ENCODE data around the gene INTS11. TPM values are rescaled to one million over a fixed set of nuclear protein-coding genes. Genes with fewer than 3 reads are reported as not detected.

The INTS11 gene
- total and polyA plus RNA-seq, 2 of the 13 experiments (the other 11 are each of a cell fraction or from before 2014, with no cell fraction given) = 52.8 to 94.8 TPM

DNA sequence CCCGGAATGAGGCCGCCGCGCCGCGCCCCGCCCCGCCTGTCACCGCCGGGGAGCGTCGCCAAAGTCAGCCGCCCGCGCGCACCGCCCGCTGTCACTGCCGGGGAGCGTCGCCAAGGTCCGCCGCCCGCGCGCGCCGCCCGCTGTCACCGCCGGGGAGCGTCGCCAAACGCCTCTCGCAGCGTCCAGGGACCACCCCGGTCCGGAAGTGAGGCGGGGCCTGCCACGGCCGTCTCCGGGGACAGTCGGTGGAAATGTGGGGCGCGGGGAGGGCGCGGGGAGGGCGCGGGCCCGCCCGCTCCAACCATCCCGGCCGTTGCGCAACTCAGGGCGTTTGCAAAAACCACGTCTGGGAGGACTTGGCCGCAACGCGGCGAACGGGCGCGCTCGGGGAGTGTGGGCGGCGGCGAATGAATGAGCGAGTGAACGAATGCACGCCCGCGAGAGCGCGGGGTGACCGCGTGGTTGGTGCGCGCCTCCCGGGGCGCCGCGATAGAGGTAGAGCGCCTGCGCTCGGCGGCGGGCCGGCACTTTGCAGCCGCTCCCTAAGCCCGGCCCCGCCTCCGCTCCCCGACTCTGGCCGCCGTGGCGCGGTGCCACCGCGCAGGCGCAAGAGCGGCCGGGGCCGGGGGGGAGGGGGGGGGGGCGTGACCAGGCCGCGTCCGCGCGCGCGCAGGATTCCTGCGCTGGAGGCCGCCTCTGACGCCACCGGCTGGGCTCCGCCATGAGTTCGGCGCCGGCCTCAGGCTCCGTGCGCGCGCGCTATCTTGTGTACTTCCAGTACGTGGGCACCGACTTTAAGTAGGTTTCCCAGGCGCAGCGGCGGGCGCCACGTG is 16.3 kb downstream of the INTS11 start, which contains the start of the genes ACAP3 and PUSL1 (continued):
- TF ChIP-seq, protein P1, sequence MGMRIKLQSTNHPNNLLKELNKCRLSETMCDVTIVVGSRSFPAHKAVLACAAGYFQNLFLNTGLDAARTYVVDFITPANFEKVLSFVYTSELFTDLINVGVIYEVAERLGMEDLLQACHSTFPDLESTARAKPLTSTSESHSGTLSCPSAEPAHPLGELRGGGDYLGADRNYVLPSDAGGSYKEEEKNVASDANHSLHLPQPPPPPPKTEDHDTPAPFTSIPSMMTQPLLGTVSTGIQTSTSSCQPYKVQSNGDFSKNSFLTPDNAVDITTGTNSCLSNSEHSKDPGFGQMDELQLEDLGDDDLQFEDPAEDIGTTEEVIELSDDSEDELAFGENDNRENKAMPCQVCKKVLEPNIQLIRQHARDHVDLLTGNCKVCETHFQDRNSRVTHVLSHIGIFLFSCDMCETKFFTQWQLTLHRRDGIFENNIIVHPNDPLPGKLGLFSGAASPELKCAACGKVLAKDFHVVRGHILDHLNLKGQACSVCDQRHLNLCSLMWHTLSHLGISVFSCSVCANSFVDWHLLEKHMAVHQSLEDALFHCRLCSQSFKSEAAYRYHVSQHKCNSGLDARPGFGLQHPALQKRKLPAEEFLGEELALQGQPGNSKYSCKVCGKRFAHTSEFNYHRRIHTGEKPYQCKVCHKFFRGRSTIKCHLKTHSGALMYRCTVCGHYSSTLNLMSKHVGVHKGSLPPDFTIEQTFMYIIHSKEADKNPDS (CRISPR knock-in tag; IDR thresholded peaks at IDR 0.05) = no peak
- TF ChIP-seq, protein P2, sequence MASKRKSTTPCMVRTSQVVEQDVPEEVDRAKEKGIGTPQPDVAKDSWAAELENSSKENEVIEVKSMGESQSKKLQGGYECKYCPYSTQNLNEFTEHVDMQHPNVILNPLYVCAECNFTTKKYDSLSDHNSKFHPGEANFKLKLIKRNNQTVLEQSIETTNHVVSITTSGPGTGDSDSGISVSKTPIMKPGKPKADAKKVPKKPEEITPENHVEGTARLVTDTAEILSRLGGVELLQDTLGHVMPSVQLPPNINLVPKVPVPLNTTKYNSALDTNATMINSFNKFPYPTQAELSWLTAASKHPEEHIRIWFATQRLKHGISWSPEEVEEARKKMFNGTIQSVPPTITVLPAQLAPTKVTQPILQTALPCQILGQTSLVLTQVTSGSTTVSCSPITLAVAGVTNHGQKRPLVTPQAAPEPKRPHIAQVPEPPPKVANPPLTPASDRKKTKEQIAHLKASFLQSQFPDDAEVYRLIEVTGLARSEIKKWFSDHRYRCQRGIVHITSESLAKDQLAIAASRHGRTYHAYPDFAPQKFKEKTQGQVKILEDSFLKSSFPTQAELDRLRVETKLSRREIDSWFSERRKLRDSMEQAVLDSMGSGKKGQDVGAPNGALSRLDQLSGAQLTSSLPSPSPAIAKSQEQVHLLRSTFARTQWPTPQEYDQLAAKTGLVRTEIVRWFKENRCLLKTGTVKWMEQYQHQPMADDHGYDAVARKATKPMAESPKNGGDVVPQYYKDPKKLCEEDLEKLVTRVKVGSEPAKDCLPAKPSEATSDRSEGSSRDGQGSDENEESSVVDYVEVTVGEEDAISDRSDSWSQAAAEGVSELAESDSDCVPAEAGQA (IDR thresholded peaks at IDR 0.05; ENCODE audit: low read depth) = no peak
- TF ChIP-seq, protein P2 (CRISPR knock-in tag; IDR thresholded peaks at IDR 0.05; ENCODE audit: borderline replicate concordance) = peak; percentile 36; the same call in 1 of the 2 replicates
- TF ChIP-seq YEATS2 (CRISPR knock-in tag; IDR thresholded peaks at IDR 0.05; ENCODE audit: borderline replicate concordance) = 0 out of 2 replicates have a peak, but pooled peaks have one; percentile 41
- TF ChIP-seq, protein P3, sequence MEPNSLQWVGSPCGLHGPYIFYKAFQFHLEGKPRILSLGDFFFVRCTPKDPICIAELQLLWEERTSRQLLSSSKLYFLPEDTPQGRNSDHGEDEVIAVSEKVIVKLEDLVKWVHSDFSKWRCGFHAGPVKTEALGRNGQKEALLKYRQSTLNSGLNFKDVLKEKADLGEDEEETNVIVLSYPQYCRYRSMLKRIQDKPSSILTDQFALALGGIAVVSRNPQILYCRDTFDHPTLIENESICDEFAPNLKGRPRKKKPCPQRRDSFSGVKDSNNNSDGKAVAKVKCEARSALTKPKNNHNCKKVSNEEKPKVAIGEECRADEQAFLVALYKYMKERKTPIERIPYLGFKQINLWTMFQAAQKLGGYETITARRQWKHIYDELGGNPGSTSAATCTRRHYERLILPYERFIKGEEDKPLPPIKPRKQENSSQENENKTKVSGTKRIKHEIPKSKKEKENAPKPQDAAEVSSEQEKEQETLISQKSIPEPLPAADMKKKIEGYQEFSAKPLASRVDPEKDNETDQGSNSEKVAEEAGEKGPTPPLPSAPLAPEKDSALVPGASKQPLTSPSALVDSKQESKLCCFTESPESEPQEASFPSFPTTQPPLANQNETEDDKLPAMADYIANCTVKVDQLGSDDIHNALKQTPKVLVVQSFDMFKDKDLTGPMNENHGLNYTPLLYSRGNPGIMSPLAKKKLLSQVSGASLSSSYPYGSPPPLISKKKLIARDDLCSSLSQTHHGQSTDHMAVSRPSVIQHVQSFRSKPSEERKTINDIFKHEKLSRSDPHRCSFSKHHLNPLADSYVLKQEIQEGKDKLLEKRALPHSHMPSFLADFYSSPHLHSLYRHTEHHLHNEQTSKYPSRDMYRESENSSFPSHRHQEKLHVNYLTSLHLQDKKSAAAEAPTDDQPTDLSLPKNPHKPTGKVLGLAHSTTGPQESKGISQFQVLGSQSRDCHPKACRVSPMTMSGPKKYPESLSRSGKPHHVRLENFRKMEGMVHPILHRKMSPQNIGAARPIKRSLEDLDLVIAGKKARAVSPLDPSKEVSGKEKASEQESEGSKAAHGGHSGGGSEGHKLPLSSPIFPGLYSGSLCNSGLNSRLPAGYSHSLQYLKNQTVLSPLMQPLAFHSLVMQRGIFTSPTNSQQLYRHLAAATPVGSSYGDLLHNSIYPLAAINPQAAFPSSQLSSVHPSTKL (CRISPR knock-in tag; IDR thresholded peaks at IDR 0.05) = 0 out of 2 replicates have a peak, but pooled peaks have one; percentile 41
- TF ChIP-seq GZF1 (CRISPR knock-in tag; IDR thresholded peaks at IDR 0.05) = no peak
- peak; percentile 8; the same call in 1 of the 2 replicates for TF ChIP-seq FOXO1 (CRISPR knock-in tag; IDR thresholded peaks at IDR 0.05)
- peak; percentile 61 for TF ChIP-seq MED1 (CRISPR knock-in tag; IDR thresholded peaks at IDR 0.05)
- no peak for TF ChIP-seq ZNF83 (CRISPR knock-in tag; IDR thresholded peaks at IDR 0.05; ENCODE audit: borderline replicate concordance)
- TF ChIP-seq, protein P4, sequence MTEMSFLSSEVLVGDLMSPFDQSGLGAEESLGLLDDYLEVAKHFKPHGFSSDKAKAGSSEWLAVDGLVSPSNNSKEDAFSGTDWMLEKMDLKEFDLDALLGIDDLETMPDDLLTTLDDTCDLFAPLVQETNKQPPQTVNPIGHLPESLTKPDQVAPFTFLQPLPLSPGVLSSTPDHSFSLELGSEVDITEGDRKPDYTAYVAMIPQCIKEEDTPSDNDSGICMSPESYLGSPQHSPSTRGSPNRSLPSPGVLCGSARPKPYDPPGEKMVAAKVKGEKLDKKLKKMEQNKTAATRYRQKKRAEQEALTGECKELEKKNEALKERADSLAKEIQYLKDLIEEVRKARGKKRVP (CRISPR knock-in tag; IDR thresholded peaks at IDR 0.05) = peak in 1 of 2 experiments; percentile 60; a peak in 1 of 4 replicates
- TF ChIP-seq ZNF234 (CRISPR knock-in tag; conservative IDR thresholded peaks at IDR 0.05) = 0 out of 2 replicates have a peak, but pooled peaks have one; percentile 17
- TF ChIP-seq ZFP82 (CRISPR knock-in tag; IDR thresholded peaks at IDR 0.05; ENCODE audit: borderline replicate concordance) = peak; percentile 53; the same call in 1 of the 2 replicates
- peak; percentile 82 for TF ChIP-seq CCAR2 (optimal IDR thresholded peaks at IDR 0.05; ENCODE audit: low read depth, low read length)
- TF ChIP-seq ZNF350 (CRISPR knock-in tag; IDR thresholded peaks at IDR 0.05; ENCODE audit: borderline replicate concordance, low read depth) = no peak
- peak; percentile 90 for TF ChIP-seq MEIS2 (CRISPR knock-in tag; IDR thresholded peaks at IDR 0.05)
